WI38 (cell line): ENCODE measurements around the gene RPL22.

Experiments used
- H3K4me3 ChIP-seq: 2 replicates; pipeline ENCODE4 v1.5.1; 2011; ENCODE audit warnings: low read depth, mild to moderate bottlenecking, control low read depth, low read length
- TF ChIP-seq, protein P1 (sequence below): IDR thresholded peaks from 2 replicates; pipeline ENCODE4 v1.5.1; 2012; ENCODE audit warnings: low read depth, mild to moderate bottlenecking, control low read depth, low read length

RPL22 gene

DNA sequence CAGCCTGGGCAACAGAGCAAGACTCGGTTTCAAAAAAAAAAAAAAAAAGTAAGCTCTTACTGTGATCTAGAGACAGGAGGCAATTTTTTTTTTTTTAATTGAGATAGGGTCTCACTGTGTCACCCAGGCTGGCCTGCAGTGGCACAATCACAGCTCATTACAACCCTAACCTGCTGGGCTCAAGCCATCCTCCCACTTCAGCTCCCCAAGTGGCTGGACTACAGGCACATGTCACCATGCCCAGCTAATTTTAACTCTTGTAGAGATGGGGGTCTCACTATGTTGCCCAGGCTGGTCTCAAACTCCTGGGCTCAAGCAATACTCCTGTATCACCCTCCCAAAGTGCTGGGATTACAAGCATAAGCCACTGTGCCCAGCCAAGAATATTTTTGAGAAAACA lies 7.4 kb downstream of the RPL22 start:
- no peak overlapping the region for H3K4me3 ChIP-seq

GRCh38 chr1:6188466-6188865 lies 10.9 kb downstream of the RPL22 start:
- H3K4me3 ChIP-seq: no peak overlapping the region
- TF ChIP-seq, protein P1, sequence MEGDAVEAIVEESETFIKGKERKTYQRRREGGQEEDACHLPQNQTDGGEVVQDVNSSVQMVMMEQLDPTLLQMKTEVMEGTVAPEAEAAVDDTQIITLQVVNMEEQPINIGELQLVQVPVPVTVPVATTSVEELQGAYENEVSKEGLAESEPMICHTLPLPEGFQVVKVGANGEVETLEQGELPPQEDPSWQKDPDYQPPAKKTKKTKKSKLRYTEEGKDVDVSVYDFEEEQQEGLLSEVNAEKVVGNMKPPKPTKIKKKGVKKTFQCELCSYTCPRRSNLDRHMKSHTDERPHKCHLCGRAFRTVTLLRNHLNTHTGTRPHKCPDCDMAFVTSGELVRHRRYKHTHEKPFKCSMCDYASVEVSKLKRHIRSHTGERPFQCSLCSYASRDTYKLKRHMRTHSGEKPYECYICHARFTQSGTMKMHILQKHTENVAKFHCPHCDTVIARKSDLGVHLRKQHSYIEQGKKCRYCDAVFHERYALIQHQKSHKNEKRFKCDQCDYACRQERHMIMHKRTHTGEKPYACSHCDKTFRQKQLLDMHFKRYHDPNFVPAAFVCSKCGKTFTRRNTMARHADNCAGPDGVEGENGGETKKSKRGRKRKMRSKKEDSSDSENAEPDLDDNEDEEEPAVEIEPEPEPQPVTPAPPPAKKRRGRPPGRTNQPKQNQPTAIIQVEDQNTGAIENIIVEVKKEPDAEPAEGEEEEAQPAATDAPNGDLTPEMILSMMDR: no peak

More for the DNA sequence above, 7.4 kb downstream of the RPL22 start:
- TF ChIP-seq, protein P1: no peak

DNA sequence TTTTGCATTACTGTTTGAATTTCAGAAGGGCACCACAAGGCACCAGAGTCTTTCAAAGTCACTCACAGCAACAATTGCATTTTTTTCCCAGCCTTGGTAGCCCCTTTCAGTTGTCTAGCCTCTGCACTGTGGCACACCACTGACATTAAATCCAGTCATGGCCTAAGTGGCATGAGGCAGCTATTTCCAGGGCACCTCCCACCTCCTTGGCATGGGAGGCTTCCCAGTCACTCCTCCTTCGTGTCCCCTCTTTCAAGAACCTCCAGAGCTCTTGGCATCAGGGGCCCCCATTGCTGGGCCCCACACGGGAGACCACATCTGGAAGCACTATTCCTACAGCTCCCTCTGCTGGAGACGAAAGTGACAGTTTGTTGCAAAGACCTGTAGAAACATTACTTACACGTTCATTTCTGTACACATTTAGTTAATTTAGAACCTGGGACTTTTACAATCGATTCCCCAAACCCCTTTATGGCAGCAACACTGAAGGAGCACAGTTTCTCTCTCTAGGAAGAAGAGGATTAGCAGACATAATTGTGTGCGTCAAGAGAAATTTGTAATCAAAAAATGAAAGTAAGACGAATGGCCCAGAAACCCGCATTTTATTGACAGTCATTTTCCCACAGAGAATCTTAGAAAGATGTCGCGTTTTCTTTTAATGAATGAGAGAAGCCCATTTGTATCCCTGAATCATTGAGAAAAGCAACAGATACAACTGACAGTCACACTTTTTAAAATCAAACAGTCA lies 13.6 kb downstream of the RPL22 start:
- TF ChIP-seq, protein P1: no peak
- H3K4me3 ChIP-seq: no peak overlapping the region

- no peak overlapping the region for H3K4me3 ChIP-seq
- TF ChIP-seq, protein P1: no peak
Measured at GRCh38 chr1:6185151-6185550, 14.2 kb downstream of the RPL22 start.

GRCh38 chr1:6184083-6184783 lies 15.2 kb downstream of the RPL22 start:
- TF ChIP-seq, protein P1: no peak
- H3K4me3 ChIP-seq: no peak overlapping the region

DNA sequence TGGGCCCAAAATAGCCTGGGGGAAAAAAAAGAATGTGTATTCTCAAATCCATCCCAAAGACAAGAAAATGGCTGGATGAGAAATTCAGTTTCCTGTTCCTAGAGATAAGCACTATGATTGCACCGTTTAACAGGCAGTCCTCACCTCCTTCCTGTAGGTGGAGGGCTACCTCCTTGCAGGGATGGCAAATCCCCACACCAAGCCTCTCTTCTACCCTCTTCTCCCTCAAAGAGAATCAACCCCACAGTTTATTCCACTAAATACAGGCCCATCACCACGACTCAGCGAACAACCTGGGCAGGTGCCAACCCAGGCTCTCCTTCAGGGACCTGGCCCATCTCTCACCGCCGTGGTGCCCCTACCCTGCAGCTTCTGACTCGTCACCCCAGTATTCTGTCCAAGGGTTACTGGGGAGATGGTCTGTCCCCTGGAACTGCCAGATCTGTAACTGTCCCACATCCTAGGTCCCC lies 15.8 kb downstream of the RPL22 start:
- H3K4me3 ChIP-seq: no peak overlapping the region
- TF ChIP-seq, protein P1: no peak

- TF ChIP-seq, protein P1: no peak
- no peak overlapping the region for H3K4me3 ChIP-seq
Measured at GRCh38 chr1:6181347-6181770, 18.0 kb downstream of the RPL22 start.
